MCF 10A (cell line): Measurements from ENCODE around the gene PARK7. TPM values are rescaled to one million over a fixed set of nuclear protein-coding genes. Genes with fewer than 3 reads are reported as not detected.
A peak's percentile ranks its signal among the peaks of the same experiment; 100 is the strongest.

ENCODE experiments used
- BruUV-seq: library from RNA; stranded (reverse); fragments of 400-500 nt; replicated peaks from 2 replicates; lab custom pipeline; 2021; lab: Mats Ljungman, UMichigan
- CTCF ChIA-PET: fragments of 300-600 bp; sonication (Branson Sonifier 250); formaldehyde crosslinking; extraction: SDS; loops from one replicate; lab custom pipeline; 2021; ENCODE audit warnings: antibody characterized with exemption, inconsistent platforms; lab: Yijun Ruan, JAX
- POLR2A ChIA-PET: fragments of 300-600, 350-650 bp; sonication (Branson Sonifier 250); formaldehyde crosslinking; extraction: SDS; loops from one replicate; lab custom pipeline; 2020; ENCODE audit warnings: antibody characterized with exemption, inconsistent platforms; lab: Yijun Ruan, JAX
- DNase-seq: peaks from one replicate; pipeline ENCODE4 v3.0.0-alpha.2; 2018; ENCODE audit not compliant: unreplicated experiment
- H3K27ac Mint-ChIP-seq: one replicate; pipeline ENCODE4 v1.8.0; 2022; ENCODE audit warnings: mild to moderate bottlenecking, low read depth, mixed read lengths; ENCODE audit not compliant: unreplicated experiment
- H3K27me3 Mint-ChIP-seq: one replicate; pipeline ENCODE4 v1.8.0; 2022; ENCODE audit warnings: mixed read lengths; ENCODE audit not compliant: insufficient read depth, unreplicated experiment
- H3K36me3 Mint-ChIP-seq: one replicate; pipeline ENCODE4 v1.8.0; 2022; ENCODE audit warnings: mild to moderate bottlenecking, moderate library complexity, mixed read lengths; ENCODE audit not compliant: insufficient read depth, unreplicated experiment
- H3K4me1 Mint-ChIP-seq: one replicate; pipeline ENCODE4 v1.8.0; 2022; ENCODE audit warnings: mixed read lengths; ENCODE audit not compliant: insufficient read depth, unreplicated experiment
- H3K4me3 Mint-ChIP-seq: one replicate; pipeline ENCODE4 v1.8.0; 2022; ENCODE audit warnings: mild to moderate bottlenecking, moderate library complexity, mixed read lengths; ENCODE audit not compliant: unreplicated experiment
- H3K9me3 Mint-ChIP-seq: one replicate; pipeline ENCODE4 v1.8.0; 2022; ENCODE audit warnings: mixed read lengths; ENCODE audit not compliant: unreplicated experiment
- intact Hi-C: fragments of 100-400 bp; cut with micrococcal nuclease; formaldehyde crosslinking; loops from 2 replicates; pipeline ENCODE4 v1.14.1; 2022
- total RNA-seq: library from RNA; stranded (reverse); gene quantifications from 2 replicates; pipeline ENCODE4 v1.2.3, GENCODE V29; 2022
- TF ChIP-seq, protein P1 (sequence below): fragments of 200-600 bp; IDR thresholded peaks from one replicate; pipeline ENCODE4 v1.8.0; 2022; ENCODE audit warnings: antibody characterized with exemption, mild to moderate bottlenecking; ENCODE audit not compliant: unreplicated experiment

The PARK7 gene
- total RNA-seq, 1 experiment from 2014 or later: 419 TPM

DNA sequence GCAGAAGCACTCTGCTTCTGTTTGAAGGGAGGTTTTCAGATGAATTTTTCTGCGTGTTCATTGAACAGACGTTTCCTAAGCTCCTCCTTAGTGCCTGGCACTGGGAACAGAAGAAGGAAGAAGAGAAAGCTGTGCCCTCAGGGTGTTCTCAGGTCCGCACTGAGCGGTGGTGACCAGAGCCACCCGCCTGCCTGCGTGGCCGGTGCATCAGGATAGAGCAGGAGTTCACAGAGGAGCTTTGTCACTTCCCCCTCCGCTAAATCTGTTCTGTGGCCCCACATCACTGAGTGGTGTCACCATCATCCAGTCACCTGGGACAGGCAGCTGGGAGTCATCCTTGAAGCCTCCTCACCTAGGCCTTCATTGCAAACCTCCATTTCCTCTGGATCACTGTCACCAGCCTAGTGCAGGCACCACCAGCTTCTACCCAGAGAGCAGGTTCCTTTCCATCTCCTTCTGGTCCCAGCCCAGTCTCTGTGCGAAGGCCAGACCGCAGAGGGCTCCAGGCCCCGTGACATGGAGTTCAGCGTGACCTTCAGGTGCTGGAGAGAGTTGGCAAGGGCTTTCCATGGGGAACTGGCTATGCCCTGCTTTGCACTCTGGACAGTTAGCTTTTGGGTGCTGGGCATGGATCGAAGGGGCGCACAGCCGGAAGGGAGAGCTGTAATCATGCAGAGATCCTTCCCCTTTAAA, 21.7 kb downstream of the PARK7 start:
- no TSS peak for BruUV-seq
- H3K4me3 Mint-ChIP-seq: no peak overlapping the region
- no peak for DNase-seq
- peaks cover 88% of the 10 kb centered on the region for H3K36me3 Mint-ChIP-seq
- ChIA-PET POLR2A (interaction anchor here (0.8 to 5.8 kb wide), 9 partner anchors 10 to 332 kb away, joined by 3 to 35 read pairs (median 4); no protein-coding TSS in a partner anchor), CTCF (interaction anchor here (0.5 to 5.1 kb wide), 21 partner anchors 7 to 541 kb away, joined by 3 to 49 read pairs (median 4); no protein-coding TSS in a partner anchor)
- H3K27me3 Mint-ChIP-seq: no peaks in the 10 kb centered on the region
- intact Hi-C loops: loop anchor here (2.0 to 5.0 kb wide), 3 partner anchors 34 to 366 kb away; no protein-coding TSS in a partner anchor
- peak overlapping the region; percentile 54 for H3K27ac Mint-ChIP-seq
- H3K4me1 Mint-ChIP-seq: peaks cover 6% of the 10 kb centered on the region
- TF ChIP-seq, protein P1, sequence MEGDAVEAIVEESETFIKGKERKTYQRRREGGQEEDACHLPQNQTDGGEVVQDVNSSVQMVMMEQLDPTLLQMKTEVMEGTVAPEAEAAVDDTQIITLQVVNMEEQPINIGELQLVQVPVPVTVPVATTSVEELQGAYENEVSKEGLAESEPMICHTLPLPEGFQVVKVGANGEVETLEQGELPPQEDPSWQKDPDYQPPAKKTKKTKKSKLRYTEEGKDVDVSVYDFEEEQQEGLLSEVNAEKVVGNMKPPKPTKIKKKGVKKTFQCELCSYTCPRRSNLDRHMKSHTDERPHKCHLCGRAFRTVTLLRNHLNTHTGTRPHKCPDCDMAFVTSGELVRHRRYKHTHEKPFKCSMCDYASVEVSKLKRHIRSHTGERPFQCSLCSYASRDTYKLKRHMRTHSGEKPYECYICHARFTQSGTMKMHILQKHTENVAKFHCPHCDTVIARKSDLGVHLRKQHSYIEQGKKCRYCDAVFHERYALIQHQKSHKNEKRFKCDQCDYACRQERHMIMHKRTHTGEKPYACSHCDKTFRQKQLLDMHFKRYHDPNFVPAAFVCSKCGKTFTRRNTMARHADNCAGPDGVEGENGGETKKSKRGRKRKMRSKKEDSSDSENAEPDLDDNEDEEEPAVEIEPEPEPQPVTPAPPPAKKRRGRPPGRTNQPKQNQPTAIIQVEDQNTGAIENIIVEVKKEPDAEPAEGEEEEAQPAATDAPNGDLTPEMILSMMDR: no peak
- H3K9me3 Mint-ChIP-seq: no peaks in the 10 kb centered on the region

DNA sequence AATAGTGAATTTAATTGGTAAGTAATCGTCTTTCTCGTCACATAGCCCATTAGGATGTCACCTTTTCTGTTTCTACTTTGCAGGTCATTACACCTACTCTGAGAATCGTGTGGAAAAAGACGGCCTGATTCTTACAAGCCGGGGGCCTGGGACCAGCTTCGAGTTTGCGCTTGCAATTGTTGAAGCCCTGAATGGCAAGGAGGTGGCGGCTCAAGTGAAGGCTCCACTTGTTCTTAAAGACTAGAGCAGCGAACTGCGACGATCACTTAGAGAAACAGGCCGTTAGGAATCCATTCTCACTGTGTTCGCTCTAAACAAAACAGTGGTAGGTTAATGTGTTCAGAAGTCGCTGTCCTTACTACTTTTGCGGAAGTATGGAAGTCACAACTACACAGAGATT, 23.3 kb downstream of the PARK7 start:
- Mint-ChIP-seq H3K27ac (no peak overlapping the region), H3K36me3 (peaks cover 72% of the 10 kb centered on the region), H3K4me3 (no peak overlapping the region), H3K27me3 (no peaks in the 10 kb centered on the region), H3K4me1 (peaks cover 13% of the 10 kb centered on the region), H3K9me3 (peaks cover 1% of the 10 kb centered on the region)
- no peak for DNase-seq
- TF ChIP-seq, protein P1: no peak
- intact Hi-C loops: loop anchor here (5.0 kb wide), 2 partner anchors 32 to 252 kb away; no protein-coding TSS in a partner anchor
- BruUV-seq: no TSS peak
- ChIA-PET POLR2A (interaction anchor here (0.8 to 5.8 kb wide), 6 partner anchors 10 to 33 kb away, joined by 3 to 35 read pairs (median 4); partner anchors contain the start of gene PARK7), CTCF (interaction anchor here (0.6 to 5.1 kb wide), 9 partner anchors 9 to 680 kb away, joined by 3 to 49 read pairs (median 4); no protein-coding TSS in a partner anchor)

DNA sequence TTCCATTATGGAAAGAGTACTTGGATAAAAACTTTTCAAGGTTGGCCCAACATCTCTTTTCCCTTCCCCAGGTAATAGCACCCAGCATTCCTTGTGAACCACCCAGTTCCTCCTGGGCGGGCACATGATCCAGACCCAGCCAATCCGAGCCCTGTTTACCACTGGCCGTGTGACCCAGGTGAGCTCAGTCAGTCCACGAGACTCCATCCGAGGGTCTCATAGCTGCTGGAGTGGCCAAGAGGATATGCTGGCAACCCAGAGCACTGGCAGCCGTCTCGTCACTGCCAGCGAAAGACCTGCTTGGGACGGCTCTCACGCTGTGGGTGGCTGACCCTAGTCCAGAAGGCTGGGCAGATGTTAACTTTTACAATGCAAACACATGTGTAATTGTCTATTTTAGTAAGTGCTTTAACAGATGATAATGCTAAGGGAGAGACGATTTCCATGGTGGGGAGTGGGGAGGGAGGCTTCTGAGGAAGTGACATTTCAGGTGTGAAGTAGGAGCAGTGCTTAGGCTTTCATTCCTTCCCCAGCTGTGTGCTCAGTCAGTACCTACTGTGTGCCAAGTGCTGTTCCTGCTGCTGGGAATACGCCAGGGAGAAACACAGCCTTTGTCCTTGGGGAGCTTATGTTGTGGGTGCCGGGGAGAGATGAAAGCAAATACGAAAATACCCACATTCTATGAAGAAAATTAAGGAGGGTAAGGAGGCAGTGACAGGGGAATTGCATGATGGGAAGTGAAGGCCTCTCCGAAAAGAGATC, 24.5 kb downstream of the PARK7 start:
- Mint-ChIP-seq H3K4me3 (no peak overlapping the region), H3K36me3 (peaks cover 60% of the 10 kb centered on the region), H3K4me1 (peaks cover 18% of the 10 kb centered on the region), H3K27ac (peak overlapping the region; percentile 3), H3K9me3 (peaks cover 10% of the 10 kb centered on the region), H3K27me3 (no peaks in the 10 kb centered on the region)
- no peak for DNase-seq
- ChIA-PET POLR2A (interaction anchor here (0.6 to 1.2 kb wide), 4 partner anchors 14 to 640 kb away, joined by 3 read pairs; no protein-coding TSS in a partner anchor), CTCF (interaction anchor here (1.2 to 3.9 kb wide), 3 partner anchors 10 to 330 kb away, joined by 3 to 49 read pairs (median 8); no protein-coding TSS in a partner anchor)
- intact Hi-C loops: no loop called here
- TF ChIP-seq, protein P1: no peak
- no TSS peak for BruUV-seq
